ENCODE measurements around the gene SPRY2.

GRCh38 chr13:80307401-80307987 is 33.4 kb downstream of the SPRY2 start:
- TF ChIP-seq CTCF (IDR thresholded peaks at IDR 0.05) = no peak
- TF ChIP-seq POLR2A (IDR thresholded peaks at IDR 0.05) = no peak
